PC-9 (cell line): ENCODE measurements around the gene VAPA. TPM values are rescaled to one million over a fixed set of nuclear protein-coding genes. Genes with fewer than 3 reads are reported as not detected.

Experiments used
- BruUV-seq: library from RNA; stranded (reverse); fragments of 400-500 nt; replicated peaks from 2 replicates; lab custom pipeline; 2021; lab: Mats Ljungman, UMichigan
- CTCF ChIA-PET: fragments of 300-600 bp; sonication (Branson Sonifier 250); formaldehyde crosslinking; loops from one replicate; lab custom pipeline; 2022; ENCODE audit warnings: antibody characterized with exemption; lab: Charles Lee
- POLR2A ChIA-PET: fragments of 300-600 bp; sonication (Branson Sonifier 250); formaldehyde crosslinking; loops from one replicate; lab custom pipeline; 2022; ENCODE audit warnings: antibody characterized with exemption; ENCODE audit not compliant: unreplicated experiment; lab: Charles Lee
- DNase-seq, 2 experiments: peaks; one replicate each; pipeline versions ENCODE4 v3.0.0 to v3.0.0-alpha.2; 2015 to 2022; ENCODE audit warnings: mixed read lengths in 1 of 2
- H2AFZ ChIP-seq: fragments of 200-600 bp; sonication (generic); 2 replicates; pipeline ENCODE4 v1.8.1; 2017; ENCODE audit warnings: antibody characterized with exemption
- H3F3A ChIP-seq: fragments of 200-600 bp; sonication (generic); 2 replicates; pipeline ENCODE4 v1.8.1; 2017; ENCODE audit warnings: antibody characterized with exemption, mild to moderate bottlenecking, low read depth; ENCODE audit not compliant: insufficient read depth
- H3K27ac ChIP-seq: fragments of 200-600 bp; sonication (generic); 2 replicates; pipeline ENCODE4 v1.6.1; 2016; ENCODE audit warnings: mixed run types
- H3K27me3 ChIP-seq: fragments of 200-600 bp; sonication (generic); 2 replicates; pipeline ENCODE4 v1.6.1; 2016; ENCODE audit warnings: low read depth, mixed run types; ENCODE audit not compliant: insufficient read depth
- H3K36me3 ChIP-seq: fragments of 200-600 bp; sonication (generic); 2 replicates; pipeline ENCODE4 v1.6.1; 2016; ENCODE audit warnings: low read depth, mixed run types
- H3K4me1 ChIP-seq: fragments of 200-600 bp; sonication (generic); replicated peaks from 2 replicates; pipeline ENCODE4 v1.6.1; 2016; ENCODE audit warnings: mixed run types; ENCODE audit not compliant: insufficient read depth
- H3K4me2 ChIP-seq: fragments of 200-600 bp; sonication (generic); 2 replicates; pipeline ENCODE4 v1.6.1; 2017; ENCODE audit warnings: mixed run types
- H3K4me3 ChIP-seq: fragments of 200-600 bp; sonication (generic); 2 replicates; pipeline ENCODE4 v1.6.1; 2016; ENCODE audit warnings: mixed run types
- H3K79me2 ChIP-seq: fragments of 200-600 bp; sonication (generic); 2 replicates; pipeline ENCODE4 v1.6.1; 2017; ENCODE audit warnings: low read depth, mixed run types
- H3K9me2 ChIP-seq: fragments of 200-600 bp; sonication (generic); 2 replicates; pipeline ENCODE4 v1.8.1; 2017; ENCODE audit warnings: mild to moderate bottlenecking; ENCODE audit not compliant: insufficient read depth
- H3K9me3 ChIP-seq: fragments of 200-600 bp; sonication (generic); 2 replicates; pipeline ENCODE4 v1.8.1; 2016; ENCODE audit warnings: low read depth; ENCODE audit not compliant: insufficient read depth
- H4K20me1 ChIP-seq: fragments of 200-600 bp; sonication (generic); 2 replicates; pipeline ENCODE4 v1.8.1; 2017; ENCODE audit not compliant: insufficient read depth
- EZH2 ChIP-seq: fragments of 200-600 bp; sonication (generic); IDR thresholded peaks from 2 replicates; pipeline ENCODE4 v1.8.0; 2017; ENCODE audit warnings: antibody characterized with exemption, low read depth
- intact Hi-C: fragments of 100-400 bp; cut with micrococcal nuclease; formaldehyde crosslinking; loops from one replicate; pipeline ENCODE4 v1.10.0; 2022; ENCODE audit not compliant: unreplicated experiment
- total RNA-seq: library from RNA; stranded (reverse); gene quantifications from 2 replicates; pipeline ENCODE4 v1.2.3, GENCODE V29; 2021
- TF ChIP-seq, protein P1 (sequence below): fragments of 200-600 bp; sonication (generic); conservative IDR thresholded peaks from 2 replicates; pipeline ENCODE4 v1.6.1; 2017; ENCODE audit warnings: mixed run types, antibody characterized with exemption, mild to moderate bottlenecking, moderate library complexity

The VAPA gene
- total RNA-seq, 1 experiment from 2014 or later, result 340 TPM

DNA sequence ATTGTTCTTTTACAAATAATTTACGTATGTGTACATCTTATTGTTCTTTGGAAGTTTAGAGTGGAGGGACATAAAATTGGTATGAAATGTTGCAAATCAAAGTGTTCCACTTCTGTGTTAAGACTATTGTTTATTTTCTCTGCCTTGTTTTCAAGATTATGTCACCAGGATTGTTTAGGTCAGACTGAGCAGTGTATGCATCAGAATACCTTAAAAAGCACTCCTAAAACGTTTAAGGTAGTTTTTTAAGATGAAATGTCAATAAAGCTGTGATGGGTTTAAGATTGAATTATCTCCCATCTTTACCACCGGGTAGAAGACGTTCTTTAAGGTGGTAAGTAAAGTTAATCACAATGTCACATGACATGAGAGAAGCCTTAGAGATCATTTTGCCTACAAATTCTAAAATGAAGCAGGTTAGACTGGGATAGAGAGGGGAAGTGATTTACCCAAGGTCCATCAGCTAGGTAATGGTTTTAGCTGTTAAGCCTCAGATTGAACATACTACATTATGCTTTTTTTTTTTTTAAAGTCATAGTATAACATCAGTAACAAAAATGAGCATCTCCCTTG, 10.6 kb downstream of the VAPA start:
- CTCF ChIA-PET, result no interaction called here
- BruUV-seq, result no TSS peak
- intact Hi-C loops, result no loop called here
- Histone ChIP-seq H4K20me1 (peaks cover 94% of the 10 kb centered on the region), H3K27me3 (no peaks in the 10 kb centered on the region), H2AFZ (no peak overlapping the region), H3K36me3 (peaks cover 5% of the 10 kb centered on the region; the same call in 1 of the 2 replicates), H3K4me3 (no peak overlapping the region), H3K4me1 (peaks cover 47% of the 10 kb centered on the region), H3K27ac (no peak overlapping the region), H3K4me2 (no peak overlapping the region), H3F3A (peaks cover 16% of the 10 kb centered on the region), H3K79me2 (peaks cover 100% of the 10 kb centered on the region), H3K9me3 (no peaks in the 10 kb centered on the region), H3K9me2 (no peaks in the 10 kb centered on the region)
- TF ChIP-seq EZH2, result no peak
- TF ChIP-seq, protein P1, sequence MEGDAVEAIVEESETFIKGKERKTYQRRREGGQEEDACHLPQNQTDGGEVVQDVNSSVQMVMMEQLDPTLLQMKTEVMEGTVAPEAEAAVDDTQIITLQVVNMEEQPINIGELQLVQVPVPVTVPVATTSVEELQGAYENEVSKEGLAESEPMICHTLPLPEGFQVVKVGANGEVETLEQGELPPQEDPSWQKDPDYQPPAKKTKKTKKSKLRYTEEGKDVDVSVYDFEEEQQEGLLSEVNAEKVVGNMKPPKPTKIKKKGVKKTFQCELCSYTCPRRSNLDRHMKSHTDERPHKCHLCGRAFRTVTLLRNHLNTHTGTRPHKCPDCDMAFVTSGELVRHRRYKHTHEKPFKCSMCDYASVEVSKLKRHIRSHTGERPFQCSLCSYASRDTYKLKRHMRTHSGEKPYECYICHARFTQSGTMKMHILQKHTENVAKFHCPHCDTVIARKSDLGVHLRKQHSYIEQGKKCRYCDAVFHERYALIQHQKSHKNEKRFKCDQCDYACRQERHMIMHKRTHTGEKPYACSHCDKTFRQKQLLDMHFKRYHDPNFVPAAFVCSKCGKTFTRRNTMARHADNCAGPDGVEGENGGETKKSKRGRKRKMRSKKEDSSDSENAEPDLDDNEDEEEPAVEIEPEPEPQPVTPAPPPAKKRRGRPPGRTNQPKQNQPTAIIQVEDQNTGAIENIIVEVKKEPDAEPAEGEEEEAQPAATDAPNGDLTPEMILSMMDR, result no peak
- POLR2A ChIA-PET, result interaction anchor here (0.7 kb wide), 1 partner anchor 17 kb away, joined by 4 read pairs; no protein-coding TSS in a partner anchor
- no peak for DNase-seq

DNA sequence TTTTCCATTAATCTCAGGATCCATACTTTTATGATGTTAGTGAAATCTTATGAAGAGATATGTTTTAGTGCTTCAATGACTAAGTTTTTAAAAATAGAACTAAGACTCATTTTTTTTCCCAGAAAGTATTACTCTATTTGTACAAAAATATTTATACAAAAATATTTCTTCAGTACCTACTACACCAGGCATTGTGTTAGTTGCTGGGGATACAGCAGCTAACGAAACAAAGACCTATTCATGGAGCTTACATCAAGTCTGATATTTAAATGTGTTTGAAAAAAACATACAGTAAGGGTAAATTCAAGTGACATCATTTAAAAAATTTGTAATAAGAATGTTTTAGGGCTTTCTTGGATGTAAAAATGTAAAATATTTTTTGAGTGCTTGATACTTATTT, 11.6 kb downstream of the VAPA start:
- Histone ChIP-seq H3K27ac (no peak overlapping the region), H3K9me3 (no peaks in the 10 kb centered on the region), H3K79me2 (peaks cover 100% of the 10 kb centered on the region), H3K27me3 (no peaks in the 10 kb centered on the region), H3K4me1 (peaks cover 38% of the 10 kb centered on the region), H4K20me1 (peaks cover 92% of the 10 kb centered on the region), H2AFZ (no peak overlapping the region), H3K4me3 (no peak overlapping the region), H3K36me3 (peaks cover 5% of the 10 kb centered on the region; the same call in 1 of the 2 replicates), H3K4me2 (no peak overlapping the region), H3K9me2 (no peaks in the 10 kb centered on the region), H3F3A (peaks cover 12% of the 10 kb centered on the region)
- CTCF ChIA-PET, result no interaction called here
- intact Hi-C loops, result no loop called here
- TF ChIP-seq, protein P1, result no peak
- no peak for TF ChIP-seq EZH2
- DNase-seq, result no peak
- POLR2A ChIA-PET, result no interaction called here
- no TSS peak for BruUV-seq

DNA sequence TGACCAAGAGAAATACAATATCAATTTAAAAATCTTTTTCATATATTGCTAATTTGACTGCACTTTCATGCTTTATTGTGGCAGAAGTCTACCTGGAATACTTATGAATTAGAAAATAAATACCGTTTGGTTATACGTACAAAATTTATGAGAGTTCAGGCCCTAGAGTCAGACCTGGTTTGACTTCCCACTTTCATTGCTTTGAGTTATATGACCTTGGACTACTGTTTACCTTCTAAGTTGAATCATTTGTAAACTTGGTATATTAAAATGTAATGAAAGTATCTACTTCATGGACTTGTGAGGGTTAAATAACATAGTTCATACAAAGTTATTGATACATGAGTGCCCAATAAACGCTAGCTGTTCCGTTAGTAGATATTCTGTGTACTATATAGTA, 12.0 kb downstream of the VAPA start:
- Histone ChIP-seq H3K4me1 (peaks cover 35% of the 10 kb centered on the region), H3K4me2 (no peak overlapping the region), H4K20me1 (peaks cover 92% of the 10 kb centered on the region), H2AFZ (no peak overlapping the region), H3K36me3 (peaks cover 5% of the 10 kb centered on the region; the same call in 1 of the 2 replicates), H3K4me3 (no peak overlapping the region), H3K9me2 (no peaks in the 10 kb centered on the region), H3K27me3 (no peaks in the 10 kb centered on the region), H3K27ac (no peak overlapping the region), H3K9me3 (no peaks in the 10 kb centered on the region), H3F3A (peaks cover 16% of the 10 kb centered on the region), H3K79me2 (peaks cover 100% of the 10 kb centered on the region)
- ChIA-PET CTCF (no interaction called here), POLR2A (interaction anchor here (0.6 kb wide), 1 partner anchor 1940 kb away, joined by 8 read pairs; no protein-coding TSS in a partner anchor)
- no TSS peak for BruUV-seq
- intact Hi-C loops, result no loop called here
- DNase-seq, result no peak
- no peak for TF ChIP-seq EZH2
- TF ChIP-seq, protein P1, result no peak
